Neural cell (in vitro differentiated cells): Measurements from ENCODE around the gene GDF9.

Source experiments
- EP300 ChIP-seq: fragments of 450-650 bp; conservative IDR thresholded peaks from 2 replicates; pipeline ENCODE4 v1.6.1; 2014; ENCODE audit warnings: antibody characterized with exemption, mild to moderate bottlenecking, moderate library complexity; ENCODE audit not compliant: poor library complexity, severe bottlenecking
- EZH2 ChIP-seq: fragments of 200-600, 300-800 bp; shearing (Covaris generic), sonication (generic); IDR thresholded peaks from 2 replicates; pipeline ENCODE4 v1.6.1; 2014; ENCODE audit warnings: antibody characterized with exemption, low read length, borderline replicate concordance, mild to moderate bottlenecking; ENCODE audit not compliant: insufficient read depth, poor library complexity, severe bottlenecking
- POLR2AphosphoS5 ChIP-seq: IDR thresholded peaks from 2 replicates; pipeline ENCODE4 v1.6.1; 2012
- RAD21 ChIP-seq: fragments of 450-650 bp; conservative IDR thresholded peaks from 2 replicates; pipeline ENCODE4 v1.6.1; 2014; ENCODE audit warnings: antibody characterized with exemption, mild to moderate bottlenecking, moderate library complexity
- SMC3 ChIP-seq: fragments of 450-650 bp; conservative IDR thresholded peaks from 2 replicates; pipeline ENCODE4 v1.6.1; 2014; ENCODE audit warnings: antibody characterized with exemption, mild to moderate bottlenecking, moderate library complexity; ENCODE audit not compliant: poor library complexity
- TAF1 ChIP-seq: IDR thresholded peaks from 2 replicates; pipeline ENCODE4 v1.6.1; 2012; ENCODE audit warnings: low read depth
- TF ChIP-seq, protein P1 (sequence below): fragments of 450-650 bp; IDR thresholded peaks from 2 replicates; pipeline ENCODE4 v1.5.1; 2014; ENCODE audit warnings: antibody characterized with exemption, mild to moderate bottlenecking, moderate library complexity; ENCODE audit not compliant: poor library complexity, severe bottlenecking
- TF ChIP-seq, protein P2 (sequence below): IDR thresholded peaks from 2 replicates; pipeline ENCODE4 v1.6.1; 2012; ENCODE audit warnings: borderline replicate concordance

GRCh38 chr5:132890817-132891216 is 24.5 kb upstream of the GDF9 start:
- TF ChIP-seq EP300 (no peak), TAF1 (no peak), EZH2 (no peak), RAD21 (no peak), POLR2AphosphoS5 (no peak), SMC3 (no peak)
- TF ChIP-seq, protein P1, sequence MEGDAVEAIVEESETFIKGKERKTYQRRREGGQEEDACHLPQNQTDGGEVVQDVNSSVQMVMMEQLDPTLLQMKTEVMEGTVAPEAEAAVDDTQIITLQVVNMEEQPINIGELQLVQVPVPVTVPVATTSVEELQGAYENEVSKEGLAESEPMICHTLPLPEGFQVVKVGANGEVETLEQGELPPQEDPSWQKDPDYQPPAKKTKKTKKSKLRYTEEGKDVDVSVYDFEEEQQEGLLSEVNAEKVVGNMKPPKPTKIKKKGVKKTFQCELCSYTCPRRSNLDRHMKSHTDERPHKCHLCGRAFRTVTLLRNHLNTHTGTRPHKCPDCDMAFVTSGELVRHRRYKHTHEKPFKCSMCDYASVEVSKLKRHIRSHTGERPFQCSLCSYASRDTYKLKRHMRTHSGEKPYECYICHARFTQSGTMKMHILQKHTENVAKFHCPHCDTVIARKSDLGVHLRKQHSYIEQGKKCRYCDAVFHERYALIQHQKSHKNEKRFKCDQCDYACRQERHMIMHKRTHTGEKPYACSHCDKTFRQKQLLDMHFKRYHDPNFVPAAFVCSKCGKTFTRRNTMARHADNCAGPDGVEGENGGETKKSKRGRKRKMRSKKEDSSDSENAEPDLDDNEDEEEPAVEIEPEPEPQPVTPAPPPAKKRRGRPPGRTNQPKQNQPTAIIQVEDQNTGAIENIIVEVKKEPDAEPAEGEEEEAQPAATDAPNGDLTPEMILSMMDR, result no peak
- TF ChIP-seq, protein P2, sequence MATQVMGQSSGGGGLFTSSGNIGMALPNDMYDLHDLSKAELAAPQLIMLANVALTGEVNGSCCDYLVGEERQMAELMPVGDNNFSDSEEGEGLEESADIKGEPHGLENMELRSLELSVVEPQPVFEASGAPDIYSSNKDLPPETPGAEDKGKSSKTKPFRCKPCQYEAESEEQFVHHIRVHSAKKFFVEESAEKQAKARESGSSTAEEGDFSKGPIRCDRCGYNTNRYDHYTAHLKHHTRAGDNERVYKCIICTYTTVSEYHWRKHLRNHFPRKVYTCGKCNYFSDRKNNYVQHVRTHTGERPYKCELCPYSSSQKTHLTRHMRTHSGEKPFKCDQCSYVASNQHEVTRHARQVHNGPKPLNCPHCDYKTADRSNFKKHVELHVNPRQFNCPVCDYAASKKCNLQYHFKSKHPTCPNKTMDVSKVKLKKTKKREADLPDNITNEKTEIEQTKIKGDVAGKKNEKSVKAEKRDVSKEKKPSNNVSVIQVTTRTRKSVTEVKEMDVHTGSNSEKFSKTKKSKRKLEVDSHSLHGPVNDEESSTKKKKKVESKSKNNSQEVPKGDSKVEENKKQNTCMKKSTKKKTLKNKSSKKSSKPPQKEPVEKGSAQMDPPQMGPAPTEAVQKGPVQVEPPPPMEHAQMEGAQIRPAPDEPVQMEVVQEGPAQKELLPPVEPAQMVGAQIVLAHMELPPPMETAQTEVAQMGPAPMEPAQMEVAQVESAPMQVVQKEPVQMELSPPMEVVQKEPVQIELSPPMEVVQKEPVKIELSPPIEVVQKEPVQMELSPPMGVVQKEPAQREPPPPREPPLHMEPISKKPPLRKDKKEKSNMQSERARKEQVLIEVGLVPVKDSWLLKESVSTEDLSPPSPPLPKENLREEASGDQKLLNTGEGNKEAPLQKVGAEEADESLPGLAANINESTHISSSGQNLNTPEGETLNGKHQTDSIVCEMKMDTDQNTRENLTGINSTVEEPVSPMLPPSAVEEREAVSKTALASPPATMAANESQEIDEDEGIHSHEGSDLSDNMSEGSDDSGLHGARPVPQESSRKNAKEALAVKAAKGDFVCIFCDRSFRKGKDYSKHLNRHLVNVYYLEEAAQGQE, result no peak
